ENCODE results near the gene CRISPLD2.

The CRISPLD2 gene

DNA sequence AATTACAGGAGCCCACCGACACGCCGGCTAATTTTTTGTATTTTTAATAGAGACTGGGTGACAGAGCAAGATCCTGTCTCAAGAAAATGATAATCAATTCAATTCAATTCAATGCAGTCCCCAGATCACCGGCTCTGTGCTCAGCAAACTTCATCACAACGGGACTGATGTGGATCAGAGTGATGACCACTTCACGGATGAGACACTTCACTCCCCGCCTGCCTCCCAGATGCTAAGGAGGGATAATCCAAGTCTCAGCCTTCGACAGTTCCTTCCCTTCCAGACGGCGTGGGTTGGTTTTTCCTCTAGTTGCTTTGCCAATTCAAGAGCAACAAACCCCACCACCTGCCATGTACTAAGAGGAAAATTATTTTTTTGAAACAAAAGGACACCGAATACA is 97.7 kb downstream of the CRISPLD2 start:
- FAIRE-seq, result no peak

DNA sequence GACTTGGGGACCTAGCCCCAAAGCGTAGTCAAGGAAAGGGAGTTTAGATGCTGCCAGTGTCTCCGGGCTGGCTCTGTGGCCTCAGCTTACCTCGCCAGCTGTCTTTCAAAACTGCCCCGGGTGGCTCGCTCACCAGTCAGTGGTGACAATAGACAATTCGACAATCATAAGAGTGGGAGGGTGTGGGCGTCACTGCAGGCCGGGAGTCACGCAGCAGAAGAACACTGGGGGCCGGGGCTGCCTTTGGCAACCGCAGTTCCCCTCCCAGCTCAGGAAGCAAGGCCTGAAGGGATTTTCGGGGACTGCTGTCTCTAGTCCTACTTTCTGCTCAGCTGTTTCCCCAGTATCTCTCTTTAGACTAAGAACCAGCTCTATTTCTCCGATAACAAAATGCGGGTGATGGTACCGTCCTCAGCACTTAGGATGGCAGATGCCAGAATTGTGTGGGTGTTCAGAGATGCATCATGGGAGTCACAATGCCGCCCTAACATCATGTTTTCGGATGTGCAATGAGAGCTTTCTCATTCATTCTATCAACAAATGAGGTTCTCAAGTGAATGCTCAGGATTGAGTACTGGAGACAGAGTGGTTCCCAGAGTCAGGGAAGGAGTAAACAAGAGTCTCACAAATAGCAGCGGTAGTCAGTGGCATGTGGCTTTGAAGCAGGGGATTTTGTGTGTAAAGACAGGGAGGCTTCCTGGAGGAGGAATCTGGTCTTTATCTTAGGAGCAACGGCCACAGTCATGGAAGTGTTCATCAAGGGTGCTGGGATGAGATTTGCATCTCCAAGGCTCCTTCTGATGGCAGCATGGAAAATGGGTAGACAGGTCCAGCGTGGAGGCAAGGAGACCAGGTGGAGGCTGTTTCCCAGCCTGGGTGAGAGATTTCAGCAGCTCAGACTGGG is 98.5 kb downstream of the CRISPLD2 start:
- no peak for FAIRE-seq

DNA sequence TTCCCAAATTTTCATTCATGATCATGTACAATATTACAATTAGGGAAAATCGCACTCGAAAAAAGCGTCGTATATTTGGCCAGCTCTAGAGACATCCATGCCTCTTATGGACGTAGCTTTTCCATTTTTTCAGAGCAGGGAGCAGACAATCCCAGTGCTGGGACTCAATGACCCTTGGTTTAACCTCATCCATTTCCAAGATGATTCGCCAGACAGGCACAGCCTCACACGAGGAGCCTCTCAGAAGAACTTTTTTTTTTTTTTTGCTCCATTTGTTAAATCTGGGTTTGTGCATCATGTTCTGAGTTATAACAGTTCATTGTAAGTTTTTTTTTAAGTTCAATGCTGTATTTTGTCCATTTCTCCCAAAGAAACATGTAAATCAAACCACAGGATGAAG is 99.5 kb downstream of the CRISPLD2 start:
- no peak for FAIRE-seq

DNA sequence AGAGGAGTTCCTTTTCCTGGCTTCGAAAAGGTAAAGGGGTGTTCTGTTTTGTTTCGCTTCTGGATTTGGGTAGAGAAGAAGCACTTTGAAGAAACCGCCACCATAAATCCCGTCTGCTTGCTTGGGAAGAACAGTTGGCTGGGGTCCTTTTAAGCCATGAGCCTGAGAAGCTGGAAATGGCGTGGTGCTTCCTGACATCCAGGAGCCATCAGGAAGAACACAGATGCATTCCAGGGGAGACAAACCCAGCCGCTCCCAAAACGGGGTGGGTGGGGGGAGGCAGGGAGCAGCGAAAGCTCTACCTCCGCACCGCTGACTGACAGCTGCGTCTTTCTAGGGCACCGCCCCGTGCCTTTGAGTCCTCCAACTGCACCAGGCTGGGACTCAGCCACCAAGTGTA is 99.9 kb downstream of the CRISPLD2 start:
- no peak for FAIRE-seq

DNA sequence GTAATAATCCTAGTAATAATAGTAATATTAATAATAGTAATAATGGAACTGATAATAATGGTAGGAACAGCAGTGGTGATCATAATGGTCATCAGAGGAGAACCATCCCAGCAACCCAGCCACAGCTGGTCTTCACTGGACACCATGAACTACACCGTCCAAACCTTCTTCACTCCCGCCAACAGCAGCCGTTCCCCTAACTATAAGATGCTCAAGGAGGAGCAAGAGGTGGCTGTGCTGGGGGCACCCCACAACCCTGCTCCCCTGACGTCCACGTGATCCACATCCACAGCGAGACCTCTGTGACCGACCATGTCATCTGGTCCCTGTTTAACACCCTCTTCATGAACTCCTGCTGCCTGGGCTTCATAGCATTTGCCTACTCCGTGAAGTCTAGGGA is 100.5 kb downstream of the CRISPLD2 start:
- FAIRE-seq, result no peak

DNA sequence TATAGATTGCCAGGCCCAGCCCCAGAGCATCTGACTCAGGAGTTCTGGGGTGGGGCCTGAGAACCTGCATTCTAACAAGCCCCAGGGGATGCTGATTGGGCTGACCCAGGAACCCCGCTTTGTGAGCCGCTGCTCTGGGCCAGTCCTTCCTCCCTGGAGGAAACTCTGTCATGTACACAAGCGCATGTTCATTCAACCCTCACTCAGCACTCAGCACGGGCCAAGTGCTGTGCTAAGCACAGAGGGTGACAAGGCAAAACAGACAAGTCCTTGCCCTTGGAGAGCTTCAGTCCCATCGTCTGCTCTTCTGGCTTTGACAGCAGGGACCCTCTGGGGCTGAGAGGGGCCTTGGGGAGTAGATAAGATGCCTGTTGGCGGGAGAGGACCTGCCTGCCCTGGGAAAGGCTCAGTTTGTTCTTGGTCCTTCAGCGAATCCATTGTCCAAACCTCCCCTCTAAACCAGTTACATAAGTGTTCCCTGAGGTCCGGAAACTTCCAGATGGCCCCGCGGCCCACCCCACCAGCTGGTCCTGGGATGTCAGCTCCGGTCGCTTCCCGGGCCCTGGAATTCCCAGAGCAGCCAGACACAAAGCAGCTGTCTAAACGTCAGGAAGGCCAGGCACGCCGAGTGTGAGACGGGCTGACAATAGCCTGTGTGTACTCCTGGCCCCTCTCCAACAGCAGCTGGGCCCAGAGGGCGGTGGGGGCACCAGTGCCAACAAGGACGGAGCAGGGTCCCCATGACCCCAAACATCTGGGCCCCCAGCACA is 102.8 kb downstream of the CRISPLD2 start:
- FAIRE-seq, result no peak

DNA sequence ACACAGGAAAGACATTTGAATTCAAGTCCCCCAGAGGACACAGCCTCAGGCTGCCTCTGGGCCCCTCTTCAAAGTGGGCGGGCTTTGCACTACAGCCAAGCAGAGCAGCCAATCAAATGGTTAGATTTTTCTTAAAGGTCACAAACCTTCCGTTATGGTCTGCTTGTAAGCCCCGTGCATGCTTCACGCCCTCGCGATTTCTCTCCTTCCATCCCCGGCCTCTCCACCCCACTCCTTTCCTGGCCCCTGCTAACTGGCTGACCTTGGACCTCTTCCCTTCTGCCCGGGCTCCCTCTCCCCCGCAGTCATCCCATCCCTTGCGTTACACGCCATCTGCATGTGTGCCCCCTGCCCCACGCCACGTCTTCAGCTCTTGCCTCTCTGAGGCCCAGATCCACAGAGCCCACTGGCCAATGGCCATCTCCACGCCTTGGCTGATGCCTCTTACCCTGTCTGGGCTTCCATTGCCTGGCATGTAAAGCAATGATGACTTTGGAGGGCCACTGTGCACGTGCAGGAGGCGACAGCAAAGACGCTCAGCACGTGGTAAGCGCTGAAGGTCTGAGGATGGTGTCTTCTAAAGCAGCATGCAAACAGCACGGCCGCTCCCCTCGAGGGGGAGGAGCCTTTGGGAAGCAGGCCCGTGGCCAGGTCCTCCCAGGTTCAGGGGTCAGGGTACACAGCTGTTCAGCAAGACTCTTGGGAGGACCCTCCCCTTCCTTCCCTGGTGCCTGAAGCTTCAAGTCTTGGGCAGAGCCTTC is 104.7 kb downstream of the CRISPLD2 start:
- FAIRE-seq, result no peak

DNA sequence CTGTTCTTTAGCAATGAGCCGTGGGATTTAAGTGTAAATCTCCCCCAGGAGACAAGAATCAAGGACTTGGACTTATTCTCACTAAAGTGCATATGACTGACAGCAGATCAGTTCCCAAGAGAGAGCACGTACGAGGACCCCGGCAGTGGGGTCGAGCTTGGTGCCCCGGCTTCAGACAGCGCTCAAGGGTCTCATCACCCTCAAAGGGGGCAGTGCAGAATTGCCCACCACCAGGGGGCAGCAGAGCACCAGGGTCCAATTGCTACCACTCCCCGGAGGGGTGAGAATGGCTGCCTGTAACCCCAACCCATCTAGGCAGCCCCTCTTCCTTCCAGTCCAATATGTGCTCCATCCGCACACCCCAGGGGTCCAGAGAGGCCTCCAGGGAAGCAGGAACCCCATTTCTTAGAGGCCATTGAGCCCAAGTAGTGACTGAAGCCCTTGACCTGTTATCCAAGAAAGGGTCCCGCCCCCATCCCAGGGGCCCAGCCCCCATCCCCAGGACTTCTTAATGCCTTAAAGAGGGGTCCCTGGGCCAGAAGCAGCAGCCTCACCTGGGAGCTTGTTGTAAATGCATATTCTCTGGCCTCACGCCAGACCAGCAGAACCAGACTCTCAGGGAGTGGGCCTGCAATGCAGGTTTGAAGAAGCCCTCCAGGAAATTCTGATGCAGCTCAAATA is 105.4 kb downstream of the CRISPLD2 start:
- no peak for FAIRE-seq

DNA sequence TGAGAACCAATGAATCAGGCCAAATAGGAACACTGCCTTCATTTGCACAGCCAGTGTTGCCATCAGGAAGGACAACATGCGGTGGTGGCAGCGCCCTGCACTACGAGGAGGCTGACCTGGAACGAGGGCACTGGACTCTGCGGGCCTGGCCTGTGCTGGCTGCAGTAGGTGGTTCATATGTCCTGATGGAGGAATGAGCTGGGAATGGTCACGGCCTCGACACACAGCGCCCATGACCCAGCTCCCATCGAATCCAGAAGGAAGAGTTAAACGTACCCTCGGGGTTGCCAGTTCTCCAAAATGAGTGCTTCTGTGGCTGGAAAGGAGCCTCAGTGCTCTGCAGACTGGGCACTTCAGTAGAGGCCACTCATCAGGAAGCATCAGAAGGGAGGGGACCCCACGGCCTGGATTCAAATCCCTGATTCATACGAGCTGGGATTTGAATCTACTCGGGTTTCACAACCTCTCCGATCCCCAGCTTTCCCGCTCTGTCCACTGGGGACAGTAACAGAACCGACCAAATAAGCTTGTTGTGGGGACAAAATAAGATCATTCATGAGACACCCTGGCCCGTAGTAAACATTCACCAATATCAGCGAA is 106.1 kb downstream of the CRISPLD2 start:
- no peak for FAIRE-seq

DNA sequence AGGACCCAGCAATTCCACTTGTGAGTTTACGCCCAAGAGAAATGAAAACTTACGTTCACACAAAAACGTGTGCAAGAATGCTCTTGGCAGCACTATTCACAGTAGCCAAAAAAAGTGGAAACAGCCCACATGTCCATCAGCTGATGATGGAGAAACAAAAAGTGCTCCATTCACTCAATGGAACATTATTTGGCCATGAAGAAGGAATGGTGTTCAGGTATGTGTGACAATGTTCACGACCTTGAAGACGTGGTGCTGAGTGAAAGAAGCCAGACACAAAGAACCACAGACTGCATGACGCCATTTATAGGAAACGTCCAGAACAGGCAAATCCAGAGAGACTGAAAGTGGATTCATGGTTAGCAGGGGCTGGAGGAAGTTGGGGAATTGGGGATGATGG is 106.7 kb downstream of the CRISPLD2 start:
- FAIRE-seq, result no peak

DNA sequence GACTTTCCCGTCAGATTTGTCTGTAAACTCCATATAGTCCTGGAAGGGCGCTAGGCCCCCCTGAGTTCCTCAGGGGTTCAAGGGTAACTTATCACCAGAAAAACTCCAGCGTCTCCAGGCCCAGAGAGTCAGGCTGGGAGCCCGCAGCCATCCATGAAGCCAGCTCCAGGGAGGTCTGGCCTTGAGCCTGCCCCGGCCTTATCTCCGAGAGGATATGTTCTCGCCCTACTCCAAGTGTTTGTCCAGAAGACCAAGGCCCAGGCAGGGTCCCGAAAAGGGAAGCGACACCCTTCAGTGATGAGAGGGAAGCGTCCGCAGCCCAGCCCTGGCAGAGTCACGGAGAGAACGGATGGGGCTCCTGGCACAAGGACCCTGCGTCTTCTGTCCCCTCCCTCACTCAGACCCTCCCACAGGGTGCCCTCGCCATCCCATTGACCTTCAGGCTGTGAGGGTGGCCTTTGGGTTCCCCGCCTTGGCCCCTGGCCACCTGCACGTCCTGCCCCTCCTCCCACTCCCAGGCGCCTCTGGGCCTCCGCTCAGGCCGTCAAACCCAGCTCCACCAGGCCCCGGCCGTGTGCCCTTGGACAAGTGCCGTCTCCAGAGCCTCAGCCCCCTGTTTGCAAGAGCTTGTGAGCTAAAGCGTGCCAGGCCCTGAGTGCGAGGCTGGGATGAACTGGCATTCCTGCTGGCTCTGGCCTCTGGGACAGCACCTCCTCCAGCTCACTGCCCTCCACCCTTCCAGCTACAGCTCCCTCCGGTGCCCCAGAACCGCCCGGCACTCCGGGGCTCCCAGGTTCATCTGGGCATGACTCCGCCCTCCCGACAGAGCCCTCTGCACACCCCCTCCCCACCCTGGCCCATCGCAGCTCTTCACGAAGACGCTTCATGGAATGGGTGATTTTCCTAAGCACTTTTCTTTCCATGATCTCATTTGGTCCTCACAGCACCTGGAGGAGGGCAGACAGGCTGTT is 108.1 kb downstream of the CRISPLD2 start:
- no peak for FAIRE-seq

DNA sequence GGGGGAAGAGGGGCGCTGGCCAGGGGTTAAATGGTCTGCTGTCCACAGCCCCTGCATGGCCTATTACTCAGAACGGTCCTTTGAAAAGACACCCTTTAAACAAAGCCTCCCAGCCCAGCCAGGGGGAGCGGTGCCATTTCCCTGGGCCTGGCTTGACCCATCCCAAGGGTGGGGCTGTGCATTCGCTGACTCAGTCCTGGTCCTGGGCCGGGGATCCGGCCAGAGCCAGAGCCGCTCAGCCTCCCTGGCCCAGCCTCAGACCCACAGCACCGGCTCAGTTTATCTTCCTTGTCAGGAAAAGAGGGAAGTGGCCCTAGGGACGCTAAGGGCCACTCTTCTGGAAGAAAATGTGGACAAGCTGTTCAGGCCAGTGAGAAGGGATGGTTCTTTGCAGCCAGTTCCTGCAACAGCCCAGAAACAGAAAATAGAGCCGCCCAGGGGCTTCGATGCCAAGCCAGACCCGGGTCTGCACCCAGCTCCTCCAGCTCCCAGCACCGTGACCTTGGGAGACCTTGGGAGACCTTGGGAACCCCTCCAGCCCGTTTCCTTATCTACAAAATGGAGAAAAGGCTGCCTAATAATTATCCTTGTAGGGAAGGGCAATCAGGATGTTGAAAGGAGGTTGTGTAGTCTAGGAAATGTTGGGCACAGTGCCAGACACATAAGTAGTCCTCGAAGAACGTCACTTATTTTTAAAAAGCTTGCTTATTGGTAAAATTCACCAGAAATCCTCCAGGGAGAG is 109.1 kb downstream of the CRISPLD2 start:
- FAIRE-seq, result no peak

DNA sequence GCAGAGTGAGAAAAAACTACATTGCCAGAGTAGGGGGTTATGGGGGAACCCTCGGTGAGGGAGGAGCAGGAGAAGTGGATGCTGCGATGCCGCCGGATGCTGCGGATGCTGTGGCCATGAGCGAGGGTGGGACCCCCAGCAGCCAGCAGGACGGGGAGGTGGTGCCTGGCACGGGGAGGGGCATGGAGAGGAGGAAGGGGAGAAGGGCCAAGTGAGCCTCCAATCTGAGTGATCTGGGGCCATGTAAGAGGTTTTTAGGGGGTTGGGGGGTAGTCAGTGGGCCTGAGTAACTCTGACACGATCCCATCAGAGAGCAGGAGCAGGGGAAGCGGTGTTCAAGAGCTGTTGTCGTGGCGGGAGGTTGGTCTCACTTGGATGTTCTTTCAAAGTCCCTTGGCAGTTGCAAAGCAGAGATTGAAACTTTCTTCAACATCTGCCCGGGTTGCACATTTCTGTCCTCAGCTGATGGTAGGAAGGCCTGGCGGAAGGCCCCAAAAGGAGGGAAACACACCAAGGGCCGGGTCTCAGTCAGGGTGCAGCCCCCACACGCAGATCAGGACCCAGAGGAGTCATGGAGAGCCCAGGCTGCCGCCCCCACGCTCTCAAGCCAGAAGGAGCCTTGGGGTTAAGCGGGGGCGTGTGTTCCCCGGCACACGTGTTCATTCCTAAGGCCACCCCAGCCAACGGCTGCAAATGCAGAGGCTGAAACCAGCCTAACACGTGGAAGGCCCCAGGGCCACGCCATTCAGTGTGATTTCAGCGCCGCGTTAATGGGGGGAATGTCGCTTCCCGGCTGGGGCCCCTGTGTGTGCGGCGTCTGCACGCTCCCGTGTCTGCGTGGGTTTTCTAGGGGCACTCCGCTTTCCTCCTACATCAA is 109.9 kb downstream of the CRISPLD2 start:
- FAIRE-seq, result no peak

DNA sequence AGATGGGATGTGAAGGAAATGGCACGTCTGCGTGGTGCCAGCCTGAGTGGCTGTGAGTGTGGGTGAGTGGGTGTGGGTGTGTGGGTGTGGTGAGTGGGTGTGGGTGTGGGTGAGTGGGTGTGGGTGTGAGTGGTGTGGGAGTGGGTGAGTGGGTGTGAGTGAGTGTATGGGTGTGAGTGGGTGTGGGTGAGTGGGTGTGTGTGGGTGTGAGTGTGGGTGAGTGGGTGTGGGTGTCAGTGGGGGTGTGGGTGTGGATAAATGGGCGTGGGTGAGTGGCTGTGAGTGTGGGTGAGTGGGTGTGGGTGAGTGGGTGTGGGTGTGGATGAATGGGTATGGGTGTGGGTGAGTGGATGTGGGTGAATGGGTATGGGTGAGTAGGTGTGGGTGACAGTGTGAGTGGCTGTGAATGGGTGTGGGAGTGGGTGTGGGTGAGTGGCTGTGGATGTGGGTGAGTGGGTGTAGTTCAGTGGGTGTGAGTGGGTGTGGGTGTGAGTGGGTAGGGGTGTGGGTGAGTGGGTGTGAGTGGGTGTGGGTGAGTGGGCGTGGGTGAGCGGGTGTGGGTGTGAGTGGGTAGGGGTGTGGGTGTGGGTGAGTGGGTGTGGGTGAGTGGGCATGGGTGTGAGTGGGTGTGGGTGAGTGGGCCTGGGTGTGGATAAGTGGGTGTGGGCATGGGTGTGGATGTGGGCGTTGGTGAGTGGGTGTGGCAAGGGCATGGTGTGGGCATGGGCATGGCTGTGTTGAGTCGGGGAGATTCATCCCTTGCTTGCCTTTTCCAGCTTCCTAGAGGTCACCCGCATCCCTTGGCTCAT is 110.7 kb downstream of the CRISPLD2 start:
- FAIRE-seq, result no peak

DNA sequence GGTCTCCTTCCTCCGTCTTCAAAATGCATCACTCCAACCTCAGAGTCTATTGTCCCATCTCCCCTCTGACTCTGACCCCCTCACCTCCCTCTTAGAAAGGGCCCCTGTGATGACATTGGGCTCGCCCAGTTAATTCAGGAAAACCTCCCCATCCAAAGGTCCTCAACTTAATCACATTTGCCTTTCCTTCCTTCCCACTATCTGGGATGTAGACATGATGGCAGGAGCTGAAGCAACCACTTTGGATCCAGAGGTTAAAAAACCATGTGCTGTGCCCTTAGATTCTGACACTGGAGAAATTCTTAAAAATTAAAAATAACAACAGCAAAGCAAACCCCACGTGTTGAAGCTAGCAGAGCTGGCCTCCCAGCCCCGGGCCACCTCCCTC is 111.3 kb downstream of the CRISPLD2 start:
- FAIRE-seq, result no peak

DNA sequence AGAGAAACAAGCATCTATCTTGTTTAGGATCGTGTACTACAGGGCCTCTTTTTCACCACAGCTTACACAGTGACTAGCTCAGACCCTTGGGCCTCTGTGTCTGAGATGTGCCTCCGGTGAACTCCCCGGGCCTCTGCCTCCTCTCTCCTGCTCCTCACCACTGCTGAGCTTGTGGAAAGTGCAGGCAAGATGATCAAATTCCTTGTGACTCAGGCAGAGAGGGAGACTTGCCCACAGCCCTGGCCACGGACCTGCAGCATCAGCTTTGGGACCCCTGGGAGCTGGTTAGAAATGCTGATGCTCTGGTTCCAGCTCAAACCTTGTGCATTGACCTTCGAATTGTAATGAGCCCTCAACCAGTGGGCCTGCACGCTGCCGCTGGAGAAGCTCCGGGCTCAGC is 111.7 kb downstream of the CRISPLD2 start:
- no peak for FAIRE-seq

DNA sequence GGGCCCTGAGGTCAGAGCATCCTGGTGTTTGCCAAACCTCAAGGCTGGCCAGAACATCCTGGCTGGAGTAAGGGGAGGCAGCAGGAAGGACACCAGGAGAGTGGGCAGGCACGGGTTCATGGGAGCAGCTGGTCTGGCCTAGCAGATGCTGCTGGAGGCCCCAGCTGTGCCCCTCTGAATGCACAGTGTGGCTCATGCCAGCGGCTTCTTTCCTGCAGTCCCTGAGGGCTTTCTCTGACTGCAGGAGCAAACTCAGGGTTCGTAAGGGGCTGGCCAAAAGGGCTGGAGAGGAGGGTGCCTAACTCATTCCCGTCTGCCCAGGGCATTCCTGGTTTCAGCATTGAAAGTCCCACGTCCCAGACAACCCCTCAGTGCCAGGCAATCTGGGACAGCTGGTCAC is 112.9 kb downstream of the CRISPLD2 start:
- no peak for FAIRE-seq

Data from A204.1 (cell line).